ENCODE measurements around the gene TMEM131. TPM values are rescaled to one million over a fixed set of nuclear protein-coding genes. Genes with fewer than 3 reads are reported as not detected.
A peak's percentile ranks its signal among the peaks of the same experiment; 100 is the strongest.

The TMEM131 gene
- total RNA-seq, 1 experiment from 2014 or later, result 29.6 TPM

DNA sequence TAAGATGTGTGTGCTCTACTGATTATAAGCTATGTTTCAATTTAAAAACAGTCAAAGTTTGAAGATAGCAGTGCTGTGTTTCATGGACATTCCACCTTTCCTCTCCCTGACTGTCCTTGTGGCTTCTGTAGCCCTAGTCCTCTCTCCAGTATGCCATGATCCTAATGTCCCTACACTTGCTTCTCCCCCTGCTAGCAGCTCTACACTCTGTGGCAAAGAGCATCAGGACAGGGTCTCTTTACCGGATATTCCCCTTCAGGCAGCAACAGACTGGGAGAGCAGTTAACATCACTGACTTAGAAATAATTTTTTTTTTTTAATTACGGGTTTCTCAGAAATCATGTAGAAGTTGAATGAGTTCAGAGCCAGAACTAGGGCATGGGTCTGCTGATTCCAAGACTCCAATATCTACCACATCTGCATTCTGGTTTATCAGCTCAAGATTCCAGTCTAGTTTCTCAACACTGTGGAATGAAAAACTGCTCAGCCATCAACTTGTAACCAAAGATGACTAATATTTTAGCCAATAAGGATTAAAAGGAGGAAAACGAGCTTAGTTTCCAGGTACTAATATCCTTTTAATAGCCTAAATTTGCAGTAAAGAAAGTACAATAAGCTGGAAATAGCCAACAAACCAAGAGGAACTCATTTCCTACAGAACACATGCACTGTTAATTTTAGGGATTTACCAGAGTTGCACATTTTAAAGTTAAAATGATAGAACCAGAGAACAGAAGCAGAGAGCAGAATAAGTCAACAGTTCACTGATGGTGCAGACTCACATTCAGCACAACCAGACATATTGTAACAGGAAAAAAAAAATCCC, 45.2 kb downstream of the TMEM131 start:
- ChIA-PET CTCF (interaction anchor here (0.6 to 1.7 kb wide), 2 partner anchors 15 to 20 kb away, joined by 4 to 5 read pairs; no protein-coding TSS in a partner anchor), POLR2A (ENCODE audit: unreplicated experiment) (interaction anchor here (0.5 to 0.7 kb wide), 4 partner anchors 46 to 1386 kb away, joined by 3 to 11 read pairs (median 4); partner anchors contain the start of gene COX5B)
- Histone ChIP-seq H3K9me3 (ENCODE audit: insufficient read depth, low read depth) (no peaks in the 10 kb centered on the region), H3K36me3 (ENCODE audit: low read depth) (no peaks in the 10 kb centered on the region; the same call in 1 of the 2 replicates), H3K4me3 (no peak overlapping the region; the same call in 1 of the 2 replicates), H3K4me1 (replicated peaks; ENCODE audit: insufficient read depth) (peaks cover 30% of the 10 kb centered on the region), H4K20me1 (ENCODE audit: insufficient read depth) (no peaks in the 10 kb centered on the region; the same call in 1 of the 2 replicates), H3K27me3 (ENCODE audit: insufficient read depth, low read depth) (no peaks in the 10 kb centered on the region), H3K4me2 (peak overlapping the region; percentile 62), H3K79me2 (ENCODE audit: low read depth) (peaks cover 95% of the 10 kb centered on the region), H2AFZ (no peak overlapping the region), H3K27ac (peak overlapping the region; percentile 56), H3K9me2 (ENCODE audit: insufficient read depth) (no peaks in the 10 kb centered on the region), H3F3A (ENCODE audit: insufficient read depth, low read depth) (peaks cover 22% of the 10 kb centered on the region)
- peak; percentile 35 to 88 for DNase-seq
- no TSS peak for BruUV-seq (replicated peaks)
- TF ChIP-seq EZH2 (IDR thresholded peaks at IDR 0.05; ENCODE audit: low read depth), result no peak
- TF ChIP-seq, protein P1, sequence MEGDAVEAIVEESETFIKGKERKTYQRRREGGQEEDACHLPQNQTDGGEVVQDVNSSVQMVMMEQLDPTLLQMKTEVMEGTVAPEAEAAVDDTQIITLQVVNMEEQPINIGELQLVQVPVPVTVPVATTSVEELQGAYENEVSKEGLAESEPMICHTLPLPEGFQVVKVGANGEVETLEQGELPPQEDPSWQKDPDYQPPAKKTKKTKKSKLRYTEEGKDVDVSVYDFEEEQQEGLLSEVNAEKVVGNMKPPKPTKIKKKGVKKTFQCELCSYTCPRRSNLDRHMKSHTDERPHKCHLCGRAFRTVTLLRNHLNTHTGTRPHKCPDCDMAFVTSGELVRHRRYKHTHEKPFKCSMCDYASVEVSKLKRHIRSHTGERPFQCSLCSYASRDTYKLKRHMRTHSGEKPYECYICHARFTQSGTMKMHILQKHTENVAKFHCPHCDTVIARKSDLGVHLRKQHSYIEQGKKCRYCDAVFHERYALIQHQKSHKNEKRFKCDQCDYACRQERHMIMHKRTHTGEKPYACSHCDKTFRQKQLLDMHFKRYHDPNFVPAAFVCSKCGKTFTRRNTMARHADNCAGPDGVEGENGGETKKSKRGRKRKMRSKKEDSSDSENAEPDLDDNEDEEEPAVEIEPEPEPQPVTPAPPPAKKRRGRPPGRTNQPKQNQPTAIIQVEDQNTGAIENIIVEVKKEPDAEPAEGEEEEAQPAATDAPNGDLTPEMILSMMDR (conservative IDR thresholded peaks at IDR 0.05), result no peak
- intact Hi-C loops (cut with micrococcal nuclease; ENCODE audit: unreplicated experiment), result loop anchor here (2.0 to 5.0 kb wide), 3 partner anchors 14 to 83 kb away; partner anchors contain the start of gene TMEM131

GRCh38 chr2:97948926-97949325, 46.8 kb downstream of the TMEM131 start:
- H4K20me1 ChIP-seq (ENCODE audit: insufficient read depth), result no peaks in the 10 kb centered on the region; the same call in 1 of the 2 replicates
- TF ChIP-seq, protein P1 (conservative IDR thresholded peaks at IDR 0.05), result no peak
- TF ChIP-seq EZH2 (IDR thresholded peaks at IDR 0.05; ENCODE audit: low read depth), result no peak
- H3K4me3 ChIP-seq, result no peak overlapping the region
- H3K4me1 ChIP-seq (replicated peaks; ENCODE audit: insufficient read depth), result peaks cover 30% of the 10 kb centered on the region
- CTCF ChIA-PET, result no interaction called here
- no peaks in the 10 kb centered on the region; the same call in 1 of the 2 replicates for H3K36me3 ChIP-seq (ENCODE audit: low read depth)
- no peak overlapping the region for H2AFZ ChIP-seq
- DNase-seq, result no peak
- BruUV-seq (replicated peaks), result no TSS peak
- peaks cover 22% of the 10 kb centered on the region for H3F3A ChIP-seq (ENCODE audit: insufficient read depth, low read depth)
- H3K79me2 ChIP-seq (ENCODE audit: low read depth), result peaks cover 91% of the 10 kb centered on the region
- H3K9me2 ChIP-seq (ENCODE audit: insufficient read depth), result no peaks in the 10 kb centered on the region
- intact Hi-C loops (cut with micrococcal nuclease; ENCODE audit: unreplicated experiment), result no loop called here
- H3K27ac ChIP-seq, result no peak overlapping the region
- no peak overlapping the region for H3K4me2 ChIP-seq
- POLR2A ChIA-PET (ENCODE audit: unreplicated experiment), result no interaction called here
- H3K9me3 ChIP-seq (ENCODE audit: insufficient read depth, low read depth), result no peaks in the 10 kb centered on the region
- no peaks in the 10 kb centered on the region for H3K27me3 ChIP-seq (ENCODE audit: insufficient read depth, low read depth)

- TF ChIP-seq, protein P1 (conservative IDR thresholded peaks at IDR 0.05), result no peak
- TF ChIP-seq EZH2 (IDR thresholded peaks at IDR 0.05; ENCODE audit: low read depth), result no peak
- Histone ChIP-seq H3F3A (ENCODE audit: insufficient read depth, low read depth) (peaks cover 10% of the 10 kb centered on the region), H3K4me3 (no peak overlapping the region), H3K27me3 (ENCODE audit: insufficient read depth, low read depth) (no peaks in the 10 kb centered on the region), H2AFZ (no peak overlapping the region), H3K36me3 (ENCODE audit: low read depth) (no peaks in the 10 kb centered on the region; the same call in 1 of the 2 replicates), H3K9me3 (ENCODE audit: insufficient read depth, low read depth) (peaks cover 8% of the 10 kb centered on the region; the same call in 1 of the 2 replicates), H3K79me2 (ENCODE audit: low read depth) (peaks cover 81% of the 10 kb centered on the region), H3K9me2 (ENCODE audit: insufficient read depth) (no peaks in the 10 kb centered on the region), H3K27ac (no peak overlapping the region), H4K20me1 (ENCODE audit: insufficient read depth) (no peaks in the 10 kb centered on the region), H3K4me2 (no peak overlapping the region), H3K4me1 (replicated peaks; ENCODE audit: insufficient read depth) (peaks cover 12% of the 10 kb centered on the region)
- ChIA-PET CTCF (interaction anchor here (0.7 kb wide), 1 partner anchor 377 kb away, joined by 4 read pairs; no protein-coding TSS in a partner anchor), POLR2A (ENCODE audit: unreplicated experiment) (no interaction called here)
- intact Hi-C loops (cut with micrococcal nuclease; ENCODE audit: unreplicated experiment), result no loop called here
- no TSS peak for BruUV-seq (replicated peaks)
- DNase-seq, result no peak
Measured at GRCh38 chr2:97945791-97946190, 50.0 kb downstream of the TMEM131 start.

Measured in PC-9 (cell line).